ENCODE data around the gene GRIN1.
"Not testable (repeated sequence)": the region's sequence is repeated elsewhere in the genome, so short reads cannot be mapped to it uniquely, and the experiment has no call there.

GRIN1 gene

DNA sequence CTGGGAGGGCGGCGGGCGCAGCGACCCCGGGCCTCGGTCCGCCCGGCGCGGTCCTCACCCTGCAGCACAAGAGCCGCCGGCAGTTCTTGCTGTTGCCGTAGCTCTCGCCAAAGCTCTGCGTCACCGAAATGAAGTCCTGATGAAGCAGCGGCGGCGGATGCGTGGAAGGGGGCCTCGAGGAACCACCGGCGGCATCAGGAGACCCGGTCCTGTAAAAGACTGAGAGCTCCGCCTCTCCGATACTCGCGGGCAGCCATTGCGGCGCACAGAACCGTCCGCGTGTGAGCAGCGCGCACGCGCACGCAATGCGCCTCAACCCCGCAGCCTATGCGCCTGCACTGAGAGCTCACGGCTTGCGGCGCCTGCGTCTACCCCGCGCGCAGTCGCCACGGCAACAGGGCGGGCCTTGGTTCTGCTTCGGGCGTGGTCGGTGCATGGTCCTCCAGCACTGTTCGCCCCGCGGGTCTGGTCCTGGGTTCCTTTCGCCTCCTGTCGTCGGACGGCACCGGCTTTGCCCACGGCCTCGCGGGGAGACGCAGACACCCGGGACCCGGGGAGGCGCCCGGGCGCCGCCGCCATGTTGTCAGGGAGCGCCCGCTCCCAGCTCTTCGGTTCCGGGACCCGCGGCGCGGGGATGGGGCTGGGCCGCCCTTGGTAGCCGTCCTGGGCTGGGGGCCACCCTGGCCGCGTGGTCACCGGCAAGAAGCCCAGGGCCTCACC, 9.3 kb upstream of the GRIN1 start:
- peak; percentile 95 for DNase-seq

DNA sequence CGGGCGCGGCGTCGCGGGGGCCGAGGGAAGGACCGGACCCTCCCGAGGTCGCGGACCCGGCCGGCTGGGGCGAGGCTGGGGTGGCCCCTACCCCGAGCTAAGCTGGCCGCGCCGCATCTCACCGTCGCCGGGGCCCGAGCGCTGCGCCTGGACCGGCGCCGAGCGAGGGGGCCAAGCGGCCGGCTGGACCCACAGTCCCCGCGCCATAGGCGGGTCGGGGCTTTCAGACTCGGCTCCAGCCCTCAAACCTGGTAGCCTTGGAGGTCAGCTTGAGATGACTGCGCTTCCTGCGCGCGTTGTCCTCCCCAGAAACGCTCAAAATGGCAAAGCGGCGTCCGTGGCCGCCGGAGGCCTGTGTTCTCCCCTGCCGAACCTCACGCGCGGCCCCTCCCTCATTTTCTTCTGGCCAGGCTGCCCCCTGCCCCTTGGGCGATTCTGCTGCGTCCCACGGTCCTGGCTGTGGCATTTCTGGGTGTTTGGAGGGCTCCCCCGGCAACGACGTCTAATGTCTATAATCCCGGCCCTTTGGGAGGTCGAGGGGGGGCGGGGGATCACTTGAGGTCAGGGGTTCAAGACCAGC, 8.7 kb upstream of the GRIN1 start:
- no peak for DNase-seq

DNA sequence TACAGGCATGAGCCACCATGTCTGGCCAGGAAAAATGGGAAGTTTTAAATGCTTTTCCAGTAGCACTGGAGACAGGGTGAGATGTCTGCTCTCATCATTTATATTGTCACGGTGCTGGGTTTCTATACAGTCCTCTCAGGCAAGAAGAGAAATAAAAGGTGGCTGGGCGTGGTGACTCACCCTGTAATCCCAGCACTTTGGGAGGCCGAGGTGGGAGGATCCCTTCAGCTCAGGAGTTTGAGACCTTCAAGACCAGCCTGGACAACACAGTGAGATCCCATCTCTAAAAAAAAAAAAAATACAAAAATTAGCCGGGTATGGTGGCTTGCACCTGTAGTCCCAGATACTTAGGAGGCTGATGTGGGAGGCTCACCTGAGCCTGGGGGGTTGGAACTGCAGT, 4.8 kb upstream of the GRIN1 start:
- DNase-seq = no peak

DNA sequence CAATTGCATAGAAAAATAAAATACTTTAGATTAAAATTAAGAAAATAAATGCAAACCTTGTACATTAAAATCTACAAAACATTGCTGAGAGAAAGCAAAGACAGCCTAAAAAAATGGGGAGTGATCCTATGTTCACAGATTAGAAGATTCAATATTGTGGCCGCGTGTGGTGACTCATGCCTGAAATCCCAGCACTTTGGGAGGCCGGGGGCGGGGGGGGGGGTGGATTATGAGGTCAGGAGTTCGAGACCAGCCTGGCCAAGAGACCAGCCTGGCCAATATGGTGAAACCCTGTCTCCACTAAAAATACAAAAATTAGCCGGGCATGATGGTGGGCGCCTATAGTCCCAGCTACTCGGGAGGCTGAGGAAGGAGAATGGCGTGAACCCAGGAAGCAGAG, 3.8 kb upstream of the GRIN1 start:
- not testable (repeated sequence) for DNase-seq

DNA sequence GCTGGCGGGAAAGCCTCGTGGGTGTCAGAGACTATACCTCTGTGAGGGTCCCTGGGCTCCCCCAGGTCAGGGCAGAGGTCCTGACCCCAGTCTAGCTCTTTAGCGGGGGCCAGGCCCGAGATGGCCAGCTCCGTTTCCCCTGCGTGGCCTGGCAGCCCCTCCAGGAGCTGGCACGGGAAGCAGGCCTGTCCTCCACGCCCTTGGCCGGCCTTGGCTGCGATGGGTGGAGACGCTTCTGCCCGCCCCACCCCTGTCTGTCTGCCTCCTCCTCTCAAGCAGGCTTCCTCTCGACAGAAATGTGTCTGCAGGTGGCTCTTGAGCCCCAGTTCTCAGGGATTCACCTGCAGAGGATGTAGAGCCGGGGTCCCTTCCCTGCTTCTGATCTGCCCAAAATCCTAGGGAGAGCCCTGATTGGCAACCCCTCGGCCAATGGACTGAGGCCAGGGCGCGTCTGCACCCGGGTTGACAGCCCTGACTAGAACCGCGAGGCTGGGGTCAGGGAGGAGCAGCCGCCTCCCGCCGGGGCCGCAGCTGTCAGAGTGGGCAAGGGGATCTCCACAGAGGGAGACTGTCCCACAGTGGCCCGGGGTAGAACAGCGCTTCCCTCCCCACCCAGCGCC, 2.6 kb upstream of the GRIN1 start:
- DNase-seq = no peak

DNA sequence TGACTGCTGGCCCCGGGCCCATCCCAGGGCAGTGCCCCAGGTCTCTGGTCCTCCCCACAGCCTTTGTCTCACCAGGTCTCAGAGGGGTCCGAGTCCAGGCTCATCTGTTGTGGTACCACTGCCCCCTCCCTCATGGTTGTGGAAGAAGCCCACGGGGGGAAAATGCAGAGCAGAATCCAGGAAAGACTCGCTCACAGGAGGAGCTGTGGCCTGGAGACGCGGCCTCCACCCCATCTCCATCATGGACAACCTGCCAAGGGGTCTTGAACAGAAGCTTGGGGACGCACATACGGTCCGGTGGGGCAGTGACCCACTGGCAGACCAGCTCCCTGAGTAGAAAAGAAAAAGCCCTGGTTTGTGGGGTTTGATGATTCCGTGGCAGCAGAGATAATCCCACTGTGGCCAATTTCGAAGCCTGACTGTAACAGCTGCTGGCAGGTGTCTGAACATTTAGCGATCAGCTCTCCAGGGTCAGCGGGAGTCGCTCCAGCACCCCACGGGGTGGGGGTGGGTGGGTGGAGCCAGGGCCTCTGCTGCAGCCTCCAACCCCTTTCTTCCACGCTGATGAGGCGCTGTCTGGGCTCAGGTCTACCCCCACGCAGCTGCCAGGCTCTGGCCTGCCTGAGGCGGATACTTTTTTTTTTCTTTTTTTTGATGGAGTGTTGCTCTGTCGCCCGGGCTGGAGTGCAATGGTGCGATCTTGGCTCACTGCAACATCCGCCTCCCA, 1.9 kb upstream of the GRIN1 start:
- DNase-seq = no peak

DNA sequence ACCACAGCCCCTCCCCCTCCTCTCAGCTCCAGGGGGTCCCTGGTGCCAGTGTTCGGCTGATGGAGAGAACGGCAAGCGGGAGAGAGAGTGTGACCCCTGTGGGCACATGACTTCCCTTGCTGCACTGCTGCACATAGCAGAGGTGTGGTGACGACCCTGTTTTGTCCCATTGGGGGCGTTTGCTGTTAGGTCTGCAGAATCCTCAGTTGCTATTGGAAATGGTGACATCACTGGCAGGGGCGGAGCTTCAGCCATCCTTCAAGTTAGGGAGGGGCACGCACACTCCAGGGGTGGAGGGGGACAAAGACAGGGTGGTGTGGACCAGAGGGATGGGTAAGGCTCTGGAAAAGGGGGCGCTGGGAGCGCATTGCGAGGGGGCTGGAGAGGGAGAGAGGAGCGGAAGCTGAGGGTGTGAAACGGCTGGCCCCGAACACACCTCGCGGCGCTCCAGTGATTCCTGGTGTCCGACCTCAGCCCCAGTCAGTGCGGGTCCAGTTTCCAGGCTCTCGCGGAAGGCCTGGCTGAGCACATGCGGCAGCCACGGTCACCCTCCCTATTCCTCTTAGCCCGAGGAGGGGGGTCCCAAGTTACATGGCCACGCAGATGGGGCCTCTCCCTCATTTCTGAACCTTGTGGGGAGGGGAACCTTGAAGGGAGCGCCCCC, 764 bp upstream of the GRIN1 start:
- no peak for DNase-seq

DNA sequence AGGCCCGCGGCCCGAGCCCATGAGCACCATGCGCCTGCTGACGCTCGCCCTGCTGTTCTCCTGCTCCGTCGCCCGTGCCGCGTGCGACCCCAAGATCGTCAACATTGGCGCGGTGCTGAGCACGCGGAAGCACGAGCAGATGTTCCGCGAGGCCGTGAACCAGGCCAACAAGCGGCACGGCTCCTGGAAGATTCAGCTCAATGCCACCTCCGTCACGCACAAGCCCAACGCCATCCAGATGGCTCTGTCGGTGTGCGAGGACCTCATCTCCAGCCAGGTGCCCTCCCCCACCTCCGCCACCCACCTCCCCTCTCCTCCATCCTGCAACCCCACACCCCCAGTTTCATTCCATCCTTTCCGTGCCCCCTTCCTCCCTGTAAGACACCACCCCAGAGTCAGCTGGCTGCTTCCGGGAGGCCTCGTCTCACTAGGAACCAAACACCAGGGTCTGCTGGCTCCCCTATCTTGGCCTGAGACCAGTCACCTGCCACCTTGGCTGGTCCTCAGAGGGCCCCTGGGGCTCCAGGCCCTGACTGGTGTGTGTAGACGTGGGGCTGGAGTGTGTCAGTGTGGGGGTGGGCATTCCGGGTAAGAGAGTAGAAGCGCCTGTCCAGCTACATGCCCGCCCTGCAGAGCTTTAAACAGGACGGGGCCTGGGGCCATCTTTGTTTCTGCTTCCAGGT, 655 bp downstream of the GRIN1 start:
- no peak for DNase-seq

DNA sequence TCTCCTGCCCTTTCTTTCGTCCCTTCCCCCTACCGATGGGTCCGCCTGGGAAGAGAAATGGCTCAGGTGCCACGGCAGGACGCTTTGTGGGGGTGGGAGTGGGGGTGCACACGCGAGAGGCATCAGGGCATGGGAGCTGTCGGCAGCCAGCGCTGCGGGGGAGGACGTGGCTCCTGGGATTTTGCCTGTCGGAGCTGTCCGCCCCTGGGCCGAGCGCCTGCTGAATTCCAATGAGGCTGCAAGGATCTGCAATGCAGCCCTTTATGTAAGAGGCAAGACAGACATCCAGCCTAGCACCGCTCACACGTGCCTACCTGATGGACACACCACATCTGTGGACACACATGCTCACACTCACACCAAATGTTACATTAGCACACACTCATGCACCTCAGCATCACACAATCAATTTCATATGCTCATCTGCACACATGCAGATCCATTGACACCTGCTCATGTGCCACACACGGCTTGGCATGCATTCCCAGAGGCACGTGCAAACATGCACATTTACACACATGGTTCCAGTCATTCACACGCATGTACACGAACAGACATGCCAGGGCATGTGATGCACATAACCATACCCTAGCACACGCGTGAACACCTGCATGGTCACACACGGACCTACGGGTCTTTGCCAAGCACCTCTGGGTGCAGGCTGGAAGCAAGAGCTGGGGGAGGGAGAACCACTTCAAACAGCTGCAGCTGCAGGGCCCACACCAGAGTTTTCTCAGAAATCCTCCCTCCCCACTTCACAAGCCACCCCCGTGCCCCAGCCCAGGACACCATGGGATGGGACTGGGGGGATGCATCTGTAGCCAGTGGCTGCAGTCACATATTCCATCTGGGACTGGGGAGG, 1.4 kb downstream of the GRIN1 start:
- DNase-seq = no peak

DNA sequence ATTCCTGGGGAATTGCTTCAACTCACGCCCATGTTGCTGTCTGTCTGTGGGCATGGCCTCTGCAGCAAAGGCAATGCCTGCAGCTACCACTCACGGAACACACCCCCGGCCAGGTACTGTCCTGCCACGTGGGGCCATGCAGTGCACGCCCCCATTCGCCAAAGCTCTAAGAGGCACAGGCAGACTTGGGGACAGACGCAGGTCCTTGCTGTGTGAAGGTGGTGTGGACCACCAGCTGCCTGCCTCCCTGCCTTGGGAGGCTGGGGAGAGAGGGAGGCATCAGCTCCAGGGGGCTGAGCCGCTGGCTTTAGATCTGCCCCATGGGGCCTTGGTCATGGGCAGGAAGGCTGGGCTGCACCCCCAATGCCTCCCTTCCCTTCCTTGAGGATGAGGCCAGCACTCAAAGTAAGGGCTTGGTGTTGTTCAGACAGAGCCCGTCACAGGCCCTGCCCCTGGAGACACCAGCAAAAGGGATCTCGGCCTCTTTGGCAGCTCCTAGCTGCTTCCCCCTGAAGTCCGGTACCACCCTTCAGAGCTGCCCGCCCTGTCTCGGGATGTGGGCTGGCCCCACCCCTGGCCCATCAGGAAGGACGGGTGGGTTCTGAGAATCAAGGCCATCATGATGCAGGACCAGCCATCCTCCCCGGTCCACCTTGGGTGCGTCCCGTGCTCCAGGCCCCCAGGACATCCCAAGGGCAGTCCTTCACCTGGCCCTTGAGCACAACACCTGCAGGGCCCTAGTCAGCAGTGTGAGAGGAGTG, 2.3 kb downstream of the GRIN1 start:
- DNase-seq = no peak

DNA sequence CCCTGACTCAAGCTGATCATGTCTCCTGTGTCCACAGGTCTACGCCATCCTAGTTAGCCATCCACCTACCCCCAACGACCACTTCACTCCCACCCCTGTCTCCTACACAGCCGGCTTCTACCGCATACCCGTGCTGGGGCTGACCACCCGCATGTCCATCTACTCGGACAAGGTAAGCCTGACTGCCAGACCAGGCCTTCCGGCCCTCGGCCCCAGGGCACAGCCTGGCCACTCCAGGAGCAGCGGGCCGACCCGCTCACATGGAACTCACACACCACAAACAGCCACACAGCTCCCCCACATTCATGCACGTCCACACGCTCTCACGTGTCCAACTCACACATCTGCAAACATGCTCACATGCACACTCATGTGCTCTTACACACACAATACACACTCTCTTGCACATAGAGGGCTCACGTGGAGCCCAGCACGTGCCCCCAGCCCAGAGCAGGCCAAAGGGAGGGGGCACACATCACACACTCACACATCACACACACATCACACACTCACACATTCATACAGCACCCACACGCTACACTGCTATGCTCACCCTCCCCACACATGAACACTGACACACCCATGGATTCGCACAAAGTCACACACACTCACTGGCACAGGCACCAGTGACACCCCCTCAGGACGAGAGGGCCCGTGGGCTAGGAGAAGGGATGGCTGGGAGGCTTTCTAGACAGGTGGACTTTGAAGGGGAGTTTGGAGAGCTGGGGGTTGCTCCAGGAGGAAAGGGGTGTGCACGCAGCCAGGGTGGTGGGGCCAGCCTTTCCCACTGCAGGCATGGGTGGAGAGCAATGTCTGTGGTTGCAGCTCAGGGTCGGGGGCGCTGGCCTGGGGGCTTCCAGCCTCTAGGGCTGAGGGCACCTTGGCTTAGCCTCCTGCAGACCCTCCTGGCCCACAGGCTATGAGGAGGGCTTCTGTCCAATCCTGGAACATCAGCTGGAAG, 3.3 kb downstream of the GRIN1 start:
- DNase-seq = no peak

DNA sequence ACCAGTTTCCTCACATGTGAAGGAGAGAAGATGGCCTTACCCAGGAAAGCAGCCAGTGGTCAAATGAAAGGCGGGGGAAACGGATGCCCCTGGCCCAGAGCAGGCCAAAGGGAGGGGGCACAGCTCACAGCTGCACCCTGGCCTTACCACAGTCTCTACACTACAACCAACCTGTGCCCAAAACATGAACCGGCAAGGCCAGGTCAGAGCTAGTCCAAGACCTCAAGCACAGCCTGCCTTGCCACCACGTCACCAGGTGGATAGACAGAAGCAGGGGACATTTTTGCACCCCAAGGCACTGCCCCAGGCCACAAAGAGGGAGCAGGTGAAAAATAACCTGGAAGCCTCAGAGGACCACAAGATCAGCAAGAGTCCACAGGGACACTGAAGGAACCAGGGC, 4.5 kb downstream of the GRIN1 start:
- no peak for DNase-seq

DNA sequence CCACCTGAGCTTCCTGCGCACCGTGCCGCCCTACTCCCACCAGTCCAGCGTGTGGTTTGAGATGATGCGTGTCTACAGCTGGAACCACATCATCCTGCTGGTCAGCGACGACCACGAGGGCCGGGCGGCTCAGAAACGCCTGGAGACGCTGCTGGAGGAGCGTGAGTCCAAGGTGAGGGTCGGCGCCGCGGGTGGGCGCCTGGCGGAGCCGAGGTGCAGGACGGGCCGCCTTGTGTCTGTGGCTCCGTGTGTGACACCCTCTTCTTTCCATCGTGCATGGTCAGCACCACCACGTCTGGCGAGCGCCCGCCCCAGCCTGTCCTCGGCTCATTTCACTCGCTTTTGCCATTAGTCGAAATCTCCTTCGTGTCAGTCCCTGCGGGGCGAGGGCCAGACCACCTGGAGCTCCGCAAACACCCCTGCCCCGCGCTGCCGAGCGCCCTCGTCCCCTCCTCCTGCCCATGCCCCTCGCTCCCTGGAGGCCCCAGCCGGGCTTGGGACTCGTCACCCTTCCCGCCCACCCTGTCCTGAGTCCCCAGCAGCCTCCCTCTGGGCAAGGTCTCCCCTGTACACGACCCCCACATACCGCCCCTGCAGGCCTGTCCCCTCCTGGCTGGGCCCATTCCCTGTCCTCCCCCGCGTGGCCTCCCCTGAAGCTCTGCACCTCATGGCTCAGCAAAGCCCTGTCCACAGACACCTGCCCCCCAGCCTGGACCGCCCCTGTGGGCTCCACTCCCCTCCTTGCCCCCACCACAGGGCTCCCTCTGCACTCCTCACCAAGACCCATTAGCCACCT, 7.0 kb downstream of the GRIN1 start:
- no peak for DNase-seq

DNA sequence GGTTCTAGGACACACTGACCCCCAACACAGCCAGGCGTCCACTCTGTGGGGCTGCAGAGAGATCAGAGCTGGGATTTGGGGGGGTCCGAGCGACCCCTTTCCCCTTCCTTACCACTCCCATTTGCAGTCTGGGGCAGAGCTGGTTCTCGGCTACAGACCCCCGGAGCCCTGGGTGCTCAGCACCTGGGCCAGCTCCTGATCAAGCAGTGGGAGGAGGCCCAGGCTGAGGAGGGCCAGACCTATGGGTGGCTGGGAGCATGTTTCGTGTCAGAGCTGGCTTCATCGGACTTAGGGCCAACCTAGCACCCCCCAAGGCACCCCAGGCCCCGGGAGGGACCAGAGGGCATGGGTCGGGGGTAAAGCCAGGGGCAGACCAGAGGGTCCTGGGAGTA, 7.6 kb downstream of the GRIN1 start:
- DNase-seq = no peak

DNA sequence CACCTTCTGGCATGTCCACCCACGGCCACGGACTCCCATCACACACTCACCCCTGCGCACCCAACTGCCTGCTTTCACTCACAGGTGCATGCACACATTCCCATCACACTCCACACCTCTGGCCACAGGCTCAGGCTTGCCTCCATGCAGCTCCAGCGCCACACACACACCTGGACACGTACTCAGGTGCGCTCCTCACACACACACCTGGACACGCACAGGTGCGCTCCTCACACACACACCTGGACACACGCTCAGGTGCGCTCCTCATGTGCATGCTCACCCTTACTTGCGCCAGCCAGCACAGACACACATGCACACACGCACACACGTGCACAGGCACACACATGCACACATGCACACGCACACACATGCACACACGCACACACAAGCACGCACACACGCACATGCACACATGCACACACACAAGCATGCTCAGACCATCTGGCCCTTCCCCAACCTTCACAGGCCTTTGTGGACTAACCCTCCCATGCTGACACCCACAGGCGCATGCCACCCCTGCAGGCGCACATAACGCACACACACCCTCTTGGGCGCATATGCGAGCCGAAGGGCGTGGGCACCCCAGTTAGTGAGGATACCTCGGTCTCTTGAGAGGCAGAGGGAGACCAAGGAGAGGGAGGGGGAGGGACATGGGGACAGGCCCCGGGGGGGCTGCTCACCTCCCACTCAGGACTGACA, 8.3 kb downstream of the GRIN1 start:
- DNase-seq = no peak

DNA sequence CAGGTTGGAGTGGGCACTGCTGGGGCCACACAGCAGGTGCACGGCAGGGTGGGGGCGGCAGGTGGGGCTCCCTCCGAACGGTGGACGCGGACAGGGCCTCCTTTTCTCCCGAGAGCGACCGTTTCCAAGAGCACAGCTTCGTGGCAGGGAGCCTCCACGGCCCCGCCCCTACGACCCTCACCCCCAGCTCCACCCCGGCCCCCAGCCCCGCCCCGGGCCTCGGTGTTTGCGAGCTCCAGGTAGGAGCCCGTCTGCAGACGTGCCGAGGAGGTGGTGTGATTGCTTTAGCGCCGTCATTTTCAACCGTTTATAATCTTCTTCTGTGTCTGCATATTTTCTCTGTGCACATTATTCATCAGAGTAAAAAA, 8.8 kb downstream of the GRIN1 start:
- no peak for DNase-seq

DNA sequence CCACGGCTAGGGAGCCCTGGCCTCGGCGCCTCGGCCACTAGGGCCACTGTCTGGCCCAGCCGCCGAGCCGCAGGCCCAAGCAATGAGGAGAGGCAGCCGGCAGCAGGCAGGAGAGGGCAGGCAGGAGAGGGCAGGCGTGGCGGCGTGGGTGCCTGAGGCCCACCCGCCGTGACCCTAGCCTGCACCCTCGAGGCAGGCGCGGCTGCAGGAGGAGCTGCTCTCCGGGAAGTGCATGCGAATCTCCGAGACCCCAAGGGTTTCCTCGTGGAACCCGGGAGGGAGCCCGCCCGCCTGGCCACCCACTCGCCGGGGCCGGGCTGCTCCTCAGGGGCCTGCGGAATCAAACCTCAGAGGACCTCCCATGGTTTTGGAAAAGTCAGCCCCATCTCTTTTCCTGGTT, 9.3 kb downstream of the GRIN1 start:
- DNase-seq = no peak

DNA sequence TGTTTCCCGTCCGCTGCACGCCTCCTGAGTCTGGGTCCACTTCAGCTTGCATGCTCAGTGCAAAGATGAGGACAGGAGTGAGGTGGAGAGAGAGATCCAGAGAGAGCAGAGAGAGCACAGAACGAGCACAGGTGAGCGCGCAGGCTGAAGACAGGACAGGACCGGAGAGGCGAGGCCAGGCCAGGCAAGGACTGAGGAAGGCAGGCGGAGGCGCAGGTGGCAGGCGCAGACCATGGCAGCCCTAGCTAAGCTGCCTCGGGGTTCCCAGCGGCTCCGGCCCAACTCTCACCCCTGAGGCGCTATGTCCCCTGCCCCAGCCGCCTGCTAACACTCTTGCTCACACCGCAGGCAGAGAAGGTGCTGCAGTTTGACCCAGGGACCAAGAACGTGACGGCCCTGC, 9.7 kb downstream of the GRIN1 start:
- no peak for DNase-seq
